Endothelial cell of umbilical vein (primary cell): ENCODE results near the gene IL4R. TPM values are rescaled to one million over a fixed set of nuclear protein-coding genes. Genes with fewer than 3 reads are reported as not detected.

Experiments used
- BruUV-seq: library from RNA; stranded (reverse); fragments of 400-500 nt; replicated peaks from 2 replicates; lab custom pipeline; 2021; lab: Mats Ljungman, UMichigan
- CTCF ChIA-PET: fragments of 300-600, 350-600 bp; sonication (Branson Sonifier 250); formaldehyde crosslinking; loops from one replicate; lab custom pipeline; 2021; ENCODE audit warnings: antibody characterized with exemption, inconsistent platforms; lab: Charles Lee
- POLR2A ChIA-PET: fragments of 300-600, 350-600 bp; sonication (Branson Sonifier 250); formaldehyde crosslinking; loops from one replicate; lab custom pipeline; 2021; ENCODE audit warnings: antibody characterized with exemption, inconsistent platforms; lab: Charles Lee
- DNase-seq: peaks from one replicate; pipeline ENCODE4 v3.0.0-alpha.2; 2011; ENCODE audit warnings: low read depth, low spot score
- FAIRE-seq: peaks from 2 replicates; lab custom pipeline; 2011; peaks lifted over from hg19 to GRCh38; lab: Jason Lieb, UNC
- H2AFZ ChIP-seq: 2 replicates; pipeline ENCODE4 v1.6.0; 2012; ENCODE audit warnings: low read depth, low read length, control low read depth, inconsistent platforms
- H3K27ac ChIP-seq: 2 replicates; pipeline ENCODE4 v1.5.1; 2011; ENCODE audit warnings: low read depth, mild to moderate bottlenecking, control low read depth, low read length, moderate library complexity; ENCODE audit not compliant: insufficient read depth
- H3K27me3 ChIP-seq, 2 experiments: 2 replicates each; pipeline versions ENCODE4 v1.6.0 to v1.6.1; 2011; ENCODE audit warnings: low read length in 2 of 2, mixed read lengths in 1 of 2; ENCODE audit not compliant: control insufficient read depth in 2 of 2, insufficient read depth in 2 of 2
- H3K36me3 ChIP-seq, 2 experiments: 2 replicates in 1 of 2; 3 replicates in 1 of 2; pipeline ENCODE4 v1.5.1; 2011; ENCODE audit warnings: low read length in 2 of 2, mild to moderate bottlenecking in 1 of 2, moderate library complexity in 1 of 2; ENCODE audit not compliant: control insufficient read depth in 2 of 2, insufficient read depth in 2 of 2; ENCODE audit errors: extremely low read depth in 1 of 2
- H3K4me1 ChIP-seq: 3 replicates; pipeline ENCODE4 v1.5.1; 2011; ENCODE audit warnings: mild to moderate bottlenecking, low read length; ENCODE audit not compliant: control insufficient read depth, insufficient read depth; ENCODE audit errors: extremely low read depth
- H3K4me2 ChIP-seq: 2 replicates; pipeline ENCODE4 v1.6.1; 2011; ENCODE audit warnings: low read length, control low read depth, mixed read lengths; ENCODE audit not compliant: insufficient read depth
- H3K4me3 ChIP-seq, 3 experiments: fragments of 200-600 bp in 1 of 3; sonication (generic), shearing (Covaris generic) in 1 of 3; replicated peaks in 1 of 3; 2 replicates each; pipeline ENCODE4 v1.5.1; 2011 to 2016; ENCODE audit warnings: control low read depth in 3 of 3, low read length in 3 of 3, mild to moderate bottlenecking in 2 of 3, inconsistent platforms in 1 of 3, low read depth in 1 of 3, moderate library complexity in 1 of 3; ENCODE audit not compliant: insufficient read depth in 1 of 3
- H3K79me2 ChIP-seq: 2 replicates; pipeline ENCODE4 v1.6.0; 2012; ENCODE audit warnings: low read length, inconsistent platforms; ENCODE audit not compliant: control insufficient read depth, insufficient read depth
- H3K9ac ChIP-seq: replicated peaks from 2 replicates; pipeline ENCODE3; 2011; ENCODE audit warnings: low read length, control low read depth; ENCODE audit not compliant: insufficient read depth; ENCODE audit errors: extremely low read depth
- H3K9me1 ChIP-seq: replicated peaks from 3 replicates; pipeline ENCODE4 v1.6.0; 2011; ENCODE audit warnings: mild to moderate bottlenecking, low read length; ENCODE audit not compliant: control insufficient read depth, insufficient read depth; ENCODE audit errors: extremely low read depth
- H3K9me3 ChIP-seq: replicated peaks from 2 replicates; pipeline ENCODE4 v1.5.1; 2012; ENCODE audit warnings: low read length, inconsistent platforms; ENCODE audit not compliant: control insufficient read depth, insufficient read depth
- H4K20me1 ChIP-seq: replicated peaks from 2 replicates; pipeline ENCODE3; 2011; ENCODE audit warnings: mild to moderate bottlenecking, low read length; ENCODE audit not compliant: control insufficient read depth, insufficient read depth; ENCODE audit errors: extremely low read depth
- EZH2 ChIP-seq: IDR thresholded peaks from 2 replicates; pipeline ENCODE4 v1.6.1; 2012; ENCODE audit warnings: borderline replicate concordance, low read depth, mild to moderate bottlenecking, moderate library complexity, low read length, inconsistent platforms; ENCODE audit not compliant: severe bottlenecking
- FOS ChIP-seq: IDR thresholded peaks from 2 replicates; pipeline ENCODE4 v1.6.1; 2011; ENCODE audit warnings: mild to moderate bottlenecking, low read length, moderate library complexity, borderline replicate concordance; ENCODE audit not compliant: insufficient read depth
- GATA2 ChIP-seq: IDR thresholded peaks from 2 replicates; pipeline ENCODE4 v1.7.0; 2011; ENCODE audit warnings: low read depth, mild to moderate bottlenecking, moderate library complexity, mixed read lengths, low read length; ENCODE audit not compliant: insufficient read length, insufficient read depth
- JUN ChIP-seq: IDR thresholded peaks from 2 replicates; pipeline ENCODE4 v1.6.1; 2011; ENCODE audit warnings: borderline replicate concordance, low read depth; ENCODE audit not compliant: insufficient read length, insufficient read depth
- MAX ChIP-seq: IDR thresholded peaks from 2 replicates; pipeline ENCODE4 v1.6.1; 2011; ENCODE audit not compliant: insufficient read depth, insufficient read length
- POLR2A ChIP-seq: IDR thresholded peaks from 2 replicates; pipeline ENCODE4 v1.6.1; 2012; ENCODE audit warnings: low read depth, mild to moderate bottlenecking, control low read depth, low read length
- POLR2AphosphoS5 ChIP-seq: IDR thresholded peaks from 2 replicates; pipeline ENCODE4 v1.6.1; 2012; ENCODE audit warnings: low read depth, mild to moderate bottlenecking, control low read depth, low read length, moderate library complexity; ENCODE audit not compliant: insufficient read depth
- dilution Hi-C: fragments of 300-500 bp; cut with MboI; formaldehyde crosslinking; loops from one replicate; pipeline ENCODE4 v1.15.0; 2019; ENCODE audit warnings: low sequenced_read_pairs; ENCODE audit not compliant: extremely low pct_ligation_motif_present
- intact Hi-C: fragments of 100-400 bp; cut with micrococcal nuclease; formaldehyde crosslinking; loops from one replicate; pipeline ENCODE4 v1.10.0; 2022
- polyA plus RNA-seq, 4 experiments: library from polyadenylated mRNA; depleted of rRNA in 3 of 4; stranded (reverse) in 3 of 4; unstranded in 1 of 4; fragments of >200 nt; gene quantifications; 2 replicates each; pipeline versions ENCODE4 v1.2.1 to v1.2.3, GENCODE V29; 2011 to 2012; ENCODE audit warnings: missing spikeins in 1 of 4
- total RNA-seq: library from RNA; stranded (reverse); gene quantifications from 2 replicates; pipeline ENCODE4 v1.2.3, GENCODE V29; 2021

IL4R gene
- total and polyA plus RNA-seq, 2 donors (not counting 3 experiments of a cell fraction or from before 2014, with no cell fraction given), result 138 to 139 TPM

- no TSS peak for BruUV-seq
- FAIRE-seq, result no peak
These were observed 11.6 kb upstream of the IL4R start for GRCh38 chr16:27302126-27302525.

GRCh38 chr16:27303256-27304100 lies 10.3 kb upstream of the IL4R start:
- no peak overlapping the region for H3K4me2 ChIP-seq
- no peaks in the 10 kb centered on the region for H3K79me2 ChIP-seq
- no peaks in the 10 kb centered on the region for H3K27me3 ChIP-seq
- FAIRE-seq, result peak; percentile 68
- TF ChIP-seq POLR2AphosphoS5 (no peak), GATA2 (no peak), EZH2 (no peak), FOS (no peak), JUN (no peak), POLR2A (no peak)
- no peaks in the 10 kb centered on the region for H4K20me1 ChIP-seq
- no peaks in the 10 kb centered on the region for H3K9me1 ChIP-seq
- H3K9me3 ChIP-seq, result no peaks in the 10 kb centered on the region
- no TSS peak for BruUV-seq
- H3K27ac ChIP-seq, result no peak overlapping the region
- no peak overlapping the region for H3K4me3 ChIP-seq
- H3K36me3 ChIP-seq, result no peaks in the 10 kb centered on the region
- H3K9ac ChIP-seq, result no peak overlapping the region
- intact Hi-C loops, result no loop called here
- CTCF ChIA-PET, result interaction anchor here (1.4 kb wide), 1 partner anchor 14 kb away, joined by 3 read pairs; no protein-coding TSS in a partner anchor
- peaks cover 23% of the 10 kb centered on the region for H3K4me1 ChIP-seq
- dilution Hi-C loops, result no loop called here
- POLR2A ChIA-PET, result no interaction called here
- no peak for DNase-seq
- no peak overlapping the region for H2AFZ ChIP-seq

More at GRCh38 chr16:27302126-27302525, 11.6 kb upstream of the IL4R start:
- H4K20me1 ChIP-seq, result no peaks in the 10 kb centered on the region
- H2AFZ ChIP-seq, result no peak overlapping the region
- no peaks in the 10 kb centered on the region for H3K79me2 ChIP-seq
- H3K36me3 ChIP-seq, result no peaks in the 10 kb centered on the region
- intact Hi-C loops, result no loop called here
- H3K27ac ChIP-seq, result no peak overlapping the region
- H3K4me2 ChIP-seq, result no peak overlapping the region
- dilution Hi-C loops, result no loop called here
- H3K4me1 ChIP-seq, result peaks cover 23% of the 10 kb centered on the region
- no peak for DNase-seq
- H3K9me3 ChIP-seq, result no peaks in the 10 kb centered on the region
- no peak overlapping the region for H3K9ac ChIP-seq
- no peaks in the 10 kb centered on the region for H3K27me3 ChIP-seq
- ChIA-PET POLR2A (no interaction called here), CTCF (no interaction called here)
- no peaks in the 10 kb centered on the region for H3K9me1 ChIP-seq
- TF ChIP-seq JUN (no peak), POLR2AphosphoS5 (no peak), EZH2 (no peak), MAX (no peak), POLR2A (no peak), GATA2 (no peak), FOS (no peak)
- H3K4me3 ChIP-seq, result no peak overlapping the region
